Thyroid gland (tissue), 4 donors: ENCODE data around the gene PIH1D1. TPM values are rescaled to one million over a fixed set of nuclear protein-coding genes. Genes with fewer than 3 reads are reported as not detected.

Experiments used
- DNase-seq, 2 donors: peaks; one replicate each; pipeline ENCODE4 v3.0.0-alpha.2; 2019
- H3K27ac ChIP-seq, 3 donors: fragments of 200-600 bp; sonication (generic); 1 replicate in 2 of 3; 2 replicates in 1 of 3; pipeline ENCODE4 v1.5.1; 2016 to 2019; ENCODE audit warnings: mild to moderate bottlenecking in 1 of 3, moderate library complexity in 1 of 3
- H3K27me3 ChIP-seq: fragments of 200-600 bp; sonication (generic); one replicate; pipeline ENCODE4 v1.5.1; 2019
- H3K36me3 ChIP-seq, 2 donors: fragments of 200-600 bp; sonication (generic); one replicate each; pipeline ENCODE4 v1.5.1; 2016 to 2019
- H3K4me1 ChIP-seq, 2 donors: fragments of 200-600 bp; sonication (generic); one replicate each; pipeline ENCODE4 v1.5.1; 2017 to 2019
- H3K4me3 ChIP-seq, 3 donors: fragments of 200-600 bp; sonication (generic); replicated peaks in 1 of 3; 1 replicate in 2 of 3; 2 replicates in 1 of 3; pipeline ENCODE4 v1.5.1; 2016; ENCODE audit warnings: mild to moderate bottlenecking in 1 of 3
- H3K9me3 ChIP-seq: fragments of 200-600 bp; sonication (generic); one replicate; pipeline ENCODE4 v1.5.1; 2017
- CTCF ChIP-seq, 6 experiments: fragments of 200-600 bp in 3 of 6; fragments of 450-650 bp in 3 of 6; sonication (generic) in 3 of 6; IDR thresholded peaks; one replicate each; pipeline ENCODE4 v1.5.1; 2016 to 2019; ENCODE audit warnings: antibody characterized with exemption in 6 of 6, mild to moderate bottlenecking in 2 of 6, inconsistent platforms in 1 of 6, moderate library complexity in 1 of 6
- POLR2A ChIP-seq, 2 donors: fragments of 450-650 bp; IDR thresholded peaks; one replicate each; pipeline ENCODE4 v1.6.1; 2017; ENCODE audit warnings: antibody characterized with exemption in 2 of 2, mild to moderate bottlenecking in 2 of 2, moderate library complexity in 1 of 2
- whole genome bisulfite sequencing, 2 donors: methylation state at CpG; one replicate each; pipeline ENCODE4 v1.1.5; 2017; 5-methylcytosine and 5-hydroxymethylcytosine counted together
- intact Hi-C: fragments of 100-400 bp; cut with DNase I; formaldehyde crosslinking; loops from one replicate; pipeline ENCODE4 v1.15.1; 2023
- total RNA-seq, 4 donors: library from RNA; depleted of rRNA; stranded (reverse); fragments of >200 nt; gene quantifications; one replicate each; pipeline ENCODE4 v1.2.3, GENCODE V29; 2016

Gene PIH1D1
- total RNA-seq, 4 donors from 2014 or later: 69.7 to 125 (median 99.8) TPM

DNA sequence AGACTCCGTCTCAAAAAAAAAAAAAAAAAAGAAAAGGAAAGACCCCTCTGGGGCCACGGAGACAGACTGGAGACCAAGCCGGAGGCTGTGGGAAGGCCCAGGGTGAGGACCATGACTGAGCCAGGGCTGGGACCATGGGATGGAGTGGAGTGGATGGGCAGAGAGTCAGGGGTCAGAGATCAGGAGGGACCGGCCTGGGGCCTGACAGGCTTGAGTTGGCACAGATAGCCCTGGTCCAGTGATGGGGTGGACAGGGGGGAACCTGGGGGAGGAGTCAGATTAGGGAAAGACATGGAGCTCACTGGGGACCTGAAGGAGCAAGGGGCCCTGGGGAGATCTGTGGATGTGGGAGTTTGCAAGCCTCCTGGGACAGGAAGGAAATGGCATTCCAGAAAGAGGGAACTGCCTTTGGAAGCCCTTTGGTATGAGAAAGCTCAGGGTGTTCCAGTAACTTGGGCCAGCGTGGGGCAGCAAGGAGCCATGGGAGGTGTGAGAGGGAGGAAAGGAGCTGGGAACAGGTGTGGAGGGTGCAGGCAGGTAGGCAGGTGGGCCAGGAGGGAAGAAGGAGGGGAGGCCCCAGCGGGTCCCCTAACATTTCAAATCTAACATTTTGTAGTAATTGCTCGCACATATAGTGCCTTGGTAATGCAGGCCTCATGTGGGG lies 29.5 kb upstream of the PIH1D1 start:
- TF ChIP-seq CTCF (IDR thresholded peaks at IDR 0.05) (no peak), POLR2A (IDR thresholded peaks at IDR 0.05) (no peak)
- Histone ChIP-seq H3K27me3 (no peaks in the 10 kb centered on the region), H3K36me3 (no peaks in the 10 kb centered on the region), H3K4me3 (no peak overlapping the region), H3K27ac (no peak overlapping the region), H3K9me3 (no peaks in the 10 kb centered on the region), H3K4me1 (peaks cover 0 to 5% of the 10 kb centered on the region in 2 donors)
- DNase-seq: no peak
- WGBS, 2 donors: 86 to 90% methylated on average over 7 of the region's 7 CpGs
- intact Hi-C loops: no loop called here

- Histone ChIP-seq H3K27me3 (no peaks in the 10 kb centered on the region), H3K4me3 (no peak overlapping the region), H3K4me1 (peaks cover 0 to 5% of the 10 kb centered on the region in 2 donors), H3K27ac (no peak overlapping the region), H3K36me3 (no peaks in the 10 kb centered on the region), H3K9me3 (no peaks in the 10 kb centered on the region)
- intact Hi-C loops: no loop called here
- no peak for DNase-seq
- TF ChIP-seq POLR2A (IDR thresholded peaks at IDR 0.05): no peak
- TF ChIP-seq CTCF (IDR thresholded peaks at IDR 0.05): no peak
- 90 to 97% methylated on average over 8 to 12 of the region's 14 CpGs for WGBS, 2 donors
Observed at GRCh38 chr19:49479975-49480628, 28.5 kb upstream of the PIH1D1 start.

- Histone ChIP-seq H3K27me3 (no peaks in the 10 kb centered on the region), H3K4me3 (no peak overlapping the region), H3K9me3 (no peaks in the 10 kb centered on the region), H3K4me1 (peaks cover 4 to 5% of the 10 kb centered on the region in 2 donors), H3K36me3 (no peaks in the 10 kb centered on the region), H3K27ac (no peak overlapping the region)
- TF ChIP-seq CTCF (IDR thresholded peaks at IDR 0.05): peak in 3 of 6 experiments; percentile 13 to 41 (median 24)
- no peak for TF ChIP-seq POLR2A (IDR thresholded peaks at IDR 0.05)
- intact Hi-C loops: no loop called here
- DNase-seq: peak; percentile 44 to 50
- 52 to 62% methylated on average over 19 to 22 of the region's 27 CpGs for WGBS, 2 donors
Observed at GRCh38 chr19:49475995-49476880, 24.6 kb upstream of the PIH1D1 start.

- DNase-seq: no peak
- 70 to 74% methylated on average over 15 of the region's 15 CpGs for WGBS, 2 donors
- intact Hi-C loops: no loop called here
- Histone ChIP-seq H3K9me3 (no peaks in the 10 kb centered on the region), H3K4me1 (peaks cover 4 to 5% of the 10 kb centered on the region in 2 donors), H3K36me3 (no peaks in the 10 kb centered on the region), H3K4me3 (no peak overlapping the region), H3K27ac (no peak overlapping the region), H3K27me3 (no peaks in the 10 kb centered on the region)
- TF ChIP-seq POLR2A (IDR thresholded peaks at IDR 0.05): no peak
- TF ChIP-seq CTCF (IDR thresholded peaks at IDR 0.05): no peak
Observed at GRCh38 chr19:49475191-49475917, 23.7 kb upstream of the PIH1D1 start.
